Activated CD8-positive, alpha-beta memory T cell treated with anti-CD3 and anti-CD28 coated beads for 24 hours (primary cell): ENCODE measurements around the gene ALDOB.

ENCODE experiments used
- DNase-seq: peaks from one replicate; pipeline ENCODE4 v3.0.0-alpha.2; 2020

ALDOB gene

GRCh38 chr9:101435601-101436079 lies at the start of gene ALDOB:
ALDOB (minus strand) TSS chr9:101435774; CDS start chr9:101430887, 4,887 bp downstream.
- no peak for DNase-seq

- no peak for DNase-seq
These were observed 48.5 kb upstream of the ALDOB start for GRCh38 chr9:101484046-101484445.

GRCh38 chr9:101481261-101481660 lies 45.7 kb upstream of the ALDOB start:
- no peak for DNase-seq

GRCh38 chr9:101480386-101480785 lies 44.8 kb upstream of the ALDOB start:
- no peak for DNase-seq

GRCh38 chr9:101479338-101480030 lies 43.9 kb upstream of the ALDOB start:
- DNase-seq = no peak

- no peak for DNase-seq
These were observed 43.3 kb upstream of the ALDOB start for GRCh38 chr9:101478906-101479305.

- DNase-seq = no peak
These were observed 42.9 kb upstream of the ALDOB start for GRCh38 chr9:101478444-101478843.

GRCh38 chr9:101477736-101478135 lies 42.2 kb upstream of the ALDOB start:
- no peak for DNase-seq

- no peak for DNase-seq
These were observed 41.6 kb upstream of the ALDOB start for GRCh38 chr9:101477214-101477613.

GRCh38 chr9:101476576-101477208 lies 41.1 kb upstream of the ALDOB start:
- DNase-seq = no peak

GRCh38 chr9:101472891-101473290 lies 37.3 kb upstream of the ALDOB start:
- DNase-seq = no peak

GRCh38 chr9:101470929-101471328 lies 35.4 kb upstream of the ALDOB start:
- DNase-seq = no peak

- DNase-seq = no peak
These were observed 34.4 kb upstream of the ALDOB start for GRCh38 chr9:101470021-101470420.

GRCh38 chr9:101469026-101469425 lies 33.5 kb upstream of the ALDOB start:
- DNase-seq = no peak

- DNase-seq = no peak
These were observed 32.5 kb upstream of the ALDOB start for GRCh38 chr9:101468116-101468515.

- DNase-seq = no peak
These were observed 32.1 kb upstream of the ALDOB start for GRCh38 chr9:101467690-101468089.

GRCh38 chr9:101466863-101467262 lies 31.3 kb upstream of the ALDOB start:
- no peak for DNase-seq

GRCh38 chr9:101465326-101465915 lies 29.8 kb upstream of the ALDOB start:
- no peak for DNase-seq

GRCh38 chr9:101463397-101463796 lies 27.8 kb upstream of the ALDOB start:
- no peak for DNase-seq

- DNase-seq = no peak
These were observed 27.0 kb upstream of the ALDOB start for GRCh38 chr9:101462558-101462957.

- DNase-seq = no peak
These were observed 25.4 kb upstream of the ALDOB start for GRCh38 chr9:101460965-101461364.

- no peak for DNase-seq
These were observed 23.5 kb upstream of the ALDOB start for GRCh38 chr9:101458963-101459631.

- no peak for DNase-seq
These were observed 21.4 kb upstream of the ALDOB start for GRCh38 chr9:101457003-101457402.
